GM13977 (cell line): Measurements from ENCODE around the gene LLPH.

ENCODE experiments used
- DNase-seq: peaks from one replicate; pipeline ENCODE4 v3.0.0; 2012; ENCODE audit warnings: low spot score
- CTCF ChIP-seq: IDR thresholded peaks from 2 replicates; pipeline ENCODE4 v1.5.1; 2012; ENCODE audit warnings: mild to moderate bottlenecking, control low read depth; ENCODE audit not compliant: insufficient read depth; ENCODE audit errors: extremely low read depth, missing control alignments
- in situ Hi-C: fragments of 300-500 bp; cut with MboI; formaldehyde crosslinking; loops from one replicate; pipeline ENCODE4 v1.12.0; 2022; ENCODE audit warnings: low sequenced_read_pairs, low pct_unique_long_range_greater_than_20kb, mixed read lengths, inconsistent platforms; ENCODE audit not compliant: unreplicated experiment

The LLPH gene

GRCh38 chr12:66131067-66131688 lies 628 bp upstream of the LLPH start:
- peak; percentile 18 for DNase-seq
- in situ Hi-C loops, result no loop called here
- no peak for TF ChIP-seq CTCF

- in situ Hi-C loops, result no loop called here
Observed at GRCh38 chr12:66129934-66130266, 650 bp downstream of the LLPH start.

GRCh38 chr12:66127650-66128049 lies 2.9 kb downstream of the LLPH start:
- DNase-seq, result no peak
- no peak for TF ChIP-seq CTCF
- in situ Hi-C loops, result no loop called here

More at GRCh38 chr12:66129934-66130266, 650 bp downstream of the LLPH start:
- peak; percentile 17 for DNase-seq
- no peak for TF ChIP-seq CTCF

GRCh38 chr12:66120477-66120876 lies 10.1 kb downstream of the LLPH start:
- in situ Hi-C loops, result no loop called here
- no peak for TF ChIP-seq CTCF
- DNase-seq, result no peak

GRCh38 chr12:66119870-66120241 lies 10.7 kb downstream of the LLPH start:
- DNase-seq, result no peak
- in situ Hi-C loops, result no loop called here
- TF ChIP-seq CTCF, result no peak

- in situ Hi-C loops, result no loop called here
- no peak for TF ChIP-seq CTCF
- no peak for DNase-seq
Observed at GRCh38 chr12:66119229-66119869, 11.2 kb downstream of the LLPH start.
